Cardiac fibroblast (primary cell): Measurements from ENCODE around the gene CDPF1.
A peak's percentile ranks its signal among the peaks of the same experiment; 100 is the strongest.

Experiments used
- DNase-seq, 2 donors: peaks; one replicate each; pipeline versions ENCODE4 v3.0.0 to v3.0.0-alpha.2; 2010; ENCODE audit warnings: low read depth in 2 of 2
- H3K4me3 ChIP-seq, 2 donors: replicated peaks in 1 of 2; 1 replicate in 1 of 2; 2 replicates in 1 of 2; pipeline ENCODE4 v1.5.1; 2011; ENCODE audit warnings: low read depth in 2 of 2, low read length in 2 of 2, mild to moderate bottlenecking in 2 of 2, moderate library complexity in 1 of 2
- TF ChIP-seq, protein P1 (sequence below): IDR thresholded peaks from one replicate; pipeline ENCODE4 v1.5.1; 2011; ENCODE audit warnings: low read depth, mild to moderate bottlenecking, low read length, inconsistent platforms

CDPF1 gene, protein sequence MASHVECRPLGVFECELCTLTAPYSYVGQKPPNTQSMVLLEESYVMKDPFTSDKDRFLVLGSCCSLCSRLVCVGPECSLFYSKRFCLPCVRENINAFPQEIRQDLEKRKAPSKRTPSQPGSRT

DNA sequence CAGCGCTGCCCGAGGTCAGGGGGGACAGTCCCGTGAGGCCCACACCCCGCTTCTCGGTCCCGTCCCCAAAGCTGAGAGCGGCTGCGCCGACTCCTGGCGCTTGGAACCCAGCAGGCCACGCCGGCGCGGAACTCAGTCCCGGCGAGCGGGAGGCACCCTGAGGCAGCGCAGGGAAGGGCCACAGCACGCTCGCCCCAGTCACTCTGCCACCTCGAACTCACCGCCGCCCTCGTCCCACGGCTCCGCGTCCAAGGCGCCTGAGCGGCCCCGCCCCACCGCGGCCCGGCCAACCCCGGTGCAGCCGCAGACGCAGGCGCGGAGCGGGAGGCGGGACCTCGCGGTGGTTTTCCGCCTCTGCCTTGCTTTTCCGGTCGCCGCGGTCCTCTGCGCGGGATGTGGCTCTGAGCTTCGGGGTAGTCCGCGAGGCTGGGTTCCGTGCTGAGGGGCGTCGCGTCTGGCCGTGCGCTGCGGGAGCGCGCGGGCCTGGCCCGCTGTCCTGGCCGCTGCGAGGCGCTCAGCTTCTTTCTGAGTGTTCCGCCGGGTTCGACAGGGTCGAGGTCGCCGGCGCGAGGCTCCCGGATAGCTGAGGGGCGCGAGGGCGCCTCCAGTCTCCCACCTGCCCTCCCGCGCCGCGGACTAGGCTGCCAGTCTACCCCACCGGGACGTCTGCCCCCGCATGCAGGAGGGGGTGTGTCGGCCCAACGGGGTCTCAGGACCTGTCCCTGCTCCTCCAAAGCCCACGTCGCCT, at the start of gene CDPF1:
Gene CDPF1, minus strand, starts transcription at position 259 of the 748 bp plus-strand sequence. CDS start 2,009 bp downstream, outside the sequence.
- TF ChIP-seq, protein P1, sequence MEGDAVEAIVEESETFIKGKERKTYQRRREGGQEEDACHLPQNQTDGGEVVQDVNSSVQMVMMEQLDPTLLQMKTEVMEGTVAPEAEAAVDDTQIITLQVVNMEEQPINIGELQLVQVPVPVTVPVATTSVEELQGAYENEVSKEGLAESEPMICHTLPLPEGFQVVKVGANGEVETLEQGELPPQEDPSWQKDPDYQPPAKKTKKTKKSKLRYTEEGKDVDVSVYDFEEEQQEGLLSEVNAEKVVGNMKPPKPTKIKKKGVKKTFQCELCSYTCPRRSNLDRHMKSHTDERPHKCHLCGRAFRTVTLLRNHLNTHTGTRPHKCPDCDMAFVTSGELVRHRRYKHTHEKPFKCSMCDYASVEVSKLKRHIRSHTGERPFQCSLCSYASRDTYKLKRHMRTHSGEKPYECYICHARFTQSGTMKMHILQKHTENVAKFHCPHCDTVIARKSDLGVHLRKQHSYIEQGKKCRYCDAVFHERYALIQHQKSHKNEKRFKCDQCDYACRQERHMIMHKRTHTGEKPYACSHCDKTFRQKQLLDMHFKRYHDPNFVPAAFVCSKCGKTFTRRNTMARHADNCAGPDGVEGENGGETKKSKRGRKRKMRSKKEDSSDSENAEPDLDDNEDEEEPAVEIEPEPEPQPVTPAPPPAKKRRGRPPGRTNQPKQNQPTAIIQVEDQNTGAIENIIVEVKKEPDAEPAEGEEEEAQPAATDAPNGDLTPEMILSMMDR: no peak
- peak within 1 kb of the TSS; percentile 86 to 88 for H3K4me3 ChIP-seq
- peak; percentile 73 to 84 for DNase-seq

DNA sequence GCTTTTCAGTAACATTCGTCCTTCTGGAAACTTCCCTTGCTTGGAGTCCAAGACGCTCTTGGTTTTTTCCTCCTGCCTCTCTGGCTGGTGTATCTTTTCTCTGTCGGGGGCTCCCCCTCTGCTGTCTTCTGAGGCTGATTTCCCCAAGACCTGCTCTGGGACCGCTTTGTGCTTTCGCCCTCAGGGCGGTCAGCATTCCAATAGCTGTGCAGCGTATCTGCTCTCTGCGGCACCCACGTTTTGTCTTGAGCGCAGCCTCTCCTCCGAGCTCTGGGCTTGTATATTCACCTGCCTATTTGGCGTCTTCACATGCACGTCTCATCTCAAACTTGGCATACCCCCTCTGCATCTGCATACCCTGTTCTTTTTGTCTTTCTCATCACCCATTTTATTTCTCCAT, 49.0 kb upstream of the CDPF1 start:
- TF ChIP-seq, protein P1: no peak
- DNase-seq: no peak
- H3K4me3 ChIP-seq: peak overlapping the region; percentile 9 to 14

DNA sequence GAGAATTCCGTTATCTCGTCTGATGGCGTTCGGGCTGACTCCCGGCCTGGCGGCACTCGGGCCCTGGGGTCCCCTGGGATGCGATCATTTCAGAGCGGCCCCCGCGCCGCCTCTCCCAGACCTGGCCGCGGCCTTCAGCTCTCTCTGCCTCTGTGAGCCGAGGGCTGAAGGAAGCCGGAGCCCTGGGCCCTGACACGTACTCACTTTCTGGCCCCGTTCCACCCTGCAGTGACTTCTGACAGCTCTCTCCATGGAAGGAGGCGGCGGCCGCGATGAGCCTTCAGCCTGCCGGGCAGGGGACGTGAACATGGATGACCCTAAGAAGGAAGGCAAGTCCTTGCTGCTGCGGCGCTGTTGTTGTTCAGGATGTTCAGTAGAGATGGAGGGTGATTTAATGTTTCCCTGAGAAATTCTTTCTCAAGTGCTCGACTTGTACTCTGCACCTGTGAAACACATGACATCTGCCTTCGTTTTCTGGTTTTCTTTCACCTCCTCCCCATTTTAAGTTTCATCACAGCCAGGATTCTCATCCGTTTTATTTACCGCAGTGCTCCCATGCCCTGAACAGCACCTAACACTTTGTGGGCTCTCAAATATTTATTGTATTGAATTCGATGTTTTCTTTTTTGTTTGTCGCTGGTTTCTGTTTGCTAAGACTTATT, 47.2 kb upstream of the CDPF1 start:
- peak in 1 of 2 donors; percentile 63 for DNase-seq
- H3K4me3 ChIP-seq: peak overlapping the region; percentile 68 to 71
- TF ChIP-seq, protein P1: no peak

DNA sequence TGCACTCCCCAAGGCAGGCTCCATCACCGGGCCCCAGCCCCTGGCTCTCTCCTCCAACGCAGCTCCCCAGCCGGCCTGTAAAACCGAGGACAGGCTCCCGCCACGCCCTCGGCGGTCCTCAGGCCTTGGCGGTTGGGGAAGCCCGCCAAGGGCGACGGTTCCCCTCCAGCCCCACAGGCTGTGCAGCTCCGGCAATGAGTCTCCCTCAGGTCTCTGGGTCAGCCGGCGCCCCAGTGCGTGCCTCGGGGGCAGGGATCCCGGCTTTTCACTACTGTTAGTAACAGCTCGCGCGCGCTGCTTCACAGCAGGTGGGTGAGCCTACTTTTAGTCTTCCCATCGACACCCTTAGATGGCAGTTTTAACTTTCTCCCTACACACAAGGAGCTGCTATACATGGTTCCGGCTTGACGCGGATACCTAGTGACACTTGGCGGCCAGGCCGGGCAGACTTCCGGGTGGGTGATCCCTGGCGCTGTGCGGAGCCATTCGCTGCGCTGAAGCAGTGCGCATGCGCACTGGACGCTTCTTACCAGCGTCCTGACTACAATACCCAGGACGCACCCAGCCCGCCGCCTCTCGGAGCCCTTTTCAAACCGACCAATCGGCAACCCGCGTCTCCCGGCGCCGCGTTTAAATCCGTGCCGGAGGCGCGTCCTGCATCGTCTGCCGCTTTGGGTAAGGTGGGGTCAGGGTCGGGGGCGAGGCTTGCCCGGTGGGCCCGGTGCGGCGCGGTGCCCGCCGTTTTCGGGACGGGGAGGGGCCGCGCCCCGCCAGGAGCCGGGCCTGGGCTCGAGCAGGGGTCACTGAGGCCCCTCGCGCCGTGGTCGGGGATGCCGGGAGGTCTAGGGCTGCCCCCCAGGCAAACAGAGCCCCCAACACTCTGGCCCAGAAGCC, 46.4 kb upstream of the CDPF1 start, which contains the start of gene GTSE1:
Gene GTSE1, plus strand, starts transcription at position 614 of the 894 bp plus-strand sequence. CDS start 531 bp downstream, outside the sequence.
- TF ChIP-seq, protein P1: no peak
- H3K4me3 ChIP-seq: peak within 1 kb of the TSS; percentile 68 to 71
- peak; percentile 98 for DNase-seq

DNA sequence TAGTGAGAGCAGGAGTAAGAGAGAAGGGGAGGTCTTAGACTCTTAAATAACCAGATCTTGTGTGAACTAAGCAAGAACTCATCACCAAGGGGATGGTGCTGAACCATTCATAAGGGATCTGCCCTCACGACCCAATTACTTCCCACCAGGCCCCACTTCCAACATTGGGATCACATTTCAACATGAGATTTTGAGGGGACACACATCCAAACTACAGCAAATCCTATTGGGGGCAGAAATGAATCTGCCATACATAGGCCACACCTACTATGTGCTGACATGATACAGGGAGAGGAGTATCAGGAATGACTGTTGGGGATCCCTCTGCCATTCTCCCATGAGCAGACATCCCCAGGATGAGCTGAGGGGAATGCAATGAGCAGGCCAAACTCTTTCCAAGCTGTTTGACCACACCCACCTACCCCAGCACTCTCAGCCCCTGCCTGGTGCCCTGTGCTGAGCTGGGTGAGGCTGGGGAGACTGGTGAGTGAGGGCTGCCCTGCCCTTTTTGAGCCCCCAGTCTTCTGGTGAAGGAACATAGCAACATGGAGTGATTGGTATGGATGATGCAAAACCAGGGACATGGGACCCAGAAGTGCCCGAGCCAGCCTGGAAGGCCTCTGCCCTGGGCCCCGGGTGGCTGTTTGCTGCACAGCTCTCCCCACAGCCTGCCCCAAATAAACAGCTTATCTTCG, 45.3 kb upstream of the CDPF1 start:
- TF ChIP-seq, protein P1: no peak
- DNase-seq: no peak
- H3K4me3 ChIP-seq: no peak overlapping the region

DNA sequence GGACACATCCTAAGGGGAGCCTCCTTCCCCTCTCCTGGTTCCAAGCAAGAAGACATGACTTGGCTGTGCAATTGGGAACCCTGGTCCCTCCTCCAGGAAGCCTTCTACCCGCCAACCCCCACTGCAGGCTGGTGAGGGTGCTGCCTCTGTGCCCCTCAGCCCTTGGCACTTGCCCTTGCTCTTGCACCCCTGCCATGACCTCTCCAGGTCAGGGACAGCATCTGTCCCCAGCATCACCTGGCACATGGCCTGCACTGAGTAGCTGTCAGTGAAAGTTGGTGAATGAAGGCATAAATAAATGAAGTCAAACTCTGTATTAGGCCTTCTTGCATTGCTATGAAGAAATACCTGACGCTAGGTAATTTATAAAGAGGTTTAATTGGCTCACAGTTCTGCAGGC, 44.7 kb upstream of the CDPF1 start:
- TF ChIP-seq, protein P1: no peak
- no peak for DNase-seq

More for the DNA sequence above, 44.7 kb upstream of the CDPF1 start:
- no peak overlapping the region for H3K4me3 ChIP-seq
